Measurements from ENCODE around the gene NPTX1. TPM values are rescaled to one million over a fixed set of nuclear protein-coding genes. Genes with fewer than 3 reads are reported as not detected.

The NPTX1 gene
- total and polyA plus RNA-seq, 9 of the 15 experiments (the other 6 are each of a cell fraction or from before 2014, with no cell fraction given), result 0.04 TPM; not detected in 8

- Histone ChIP-seq H3K4me1 (replicated peaks in 1 of 2; ENCODE audit: control insufficient read depth in 2 of 2, insufficient read depth in 2 of 2, low read length in 2 of 2) (peaks cover 36 to 60% of the 10 kb centered on the region in 2 experiments), H3K27ac (ENCODE audit: extremely low read depth, low read depth, low read length) (peak overlapping the region; percentile 90), H3K9me3 (replicated peaks; ENCODE audit: control insufficient read depth, insufficient read depth, low read depth, low read length) (no peaks in the 10 kb centered on the region), H3K9ac (ENCODE audit: insufficient read depth in 1 of 2, low read depth in 2 of 2, low read length in 2 of 2) (peak overlapping the region; percentile 97 to 100), H3K9me1 (ENCODE audit: control insufficient read depth, insufficient read depth, low read length) (no peaks in the 10 kb centered on the region), H3K36me3 (ENCODE audit: control insufficient read depth, insufficient read depth, low read length) (no peaks in the 10 kb centered on the region), H3K4me2 (ENCODE audit: insufficient read depth, low read length) (peak overlapping the region; percentile 91), H3K79me2 (ENCODE audit: control insufficient read depth, insufficient read depth, low read length) (peaks cover 3% of the 10 kb centered on the region; the same call in 2 of the 3 replicates), H3K27me3 (ENCODE audit: control insufficient read depth in 2 of 2, insufficient read depth in 2 of 2, low read length in 2 of 2) (peaks cover 0 to 31% of the 10 kb centered on the region in 2 experiments; a peak in 2 of 5 replicates), H4K20me1 (replicated peaks; ENCODE audit: control insufficient read depth, insufficient read depth, low read length) (no peaks in the 10 kb centered on the region; the same call in 1 of the 2 replicates), H2AFZ (ENCODE audit: low read depth, low read length) (peak overlapping the region; percentile 90), H3K4me3 (peak overlapping the region; percentile 72)
- WGBS (ENCODE audit: insufficient coverage, low coverage, missing lambda C conversion rate), result 0% methylated on average over 34 of the region's 88 CpGs
- intact Hi-C loops (cut with micrococcal nuclease), result no loop called here
- POLR2A ChIA-PET, result interaction anchor here (0.5 to 1.3 kb wide), 26 partner anchors 8 to 569 kb away, joined by 3 to 10 read pairs (median 3); partner anchors contain the start of gene CHMP6
- CTCF ChIA-PET (ENCODE audit: low intra/inter-chr PET ratio), result interaction anchor here (0.7 kb wide), 1 partner anchor 372 kb away, joined by 3 read pairs; no protein-coding TSS in a partner anchor
- peak; percentile 96 for ATAC-seq
- peak; percentile 92 for FAIRE-seq
- no TSS peak for BruUV-seq (replicated peaks)
- peak; percentile 94 to 97 (median 96) for DNase-seq (ENCODE audit: extremely low read depth in 1 of 4, low spot score in 3 of 4)
- in situ Hi-C loops (cut with MboI), result no loop called here
- TF ChIP-seq, protein P1, sequence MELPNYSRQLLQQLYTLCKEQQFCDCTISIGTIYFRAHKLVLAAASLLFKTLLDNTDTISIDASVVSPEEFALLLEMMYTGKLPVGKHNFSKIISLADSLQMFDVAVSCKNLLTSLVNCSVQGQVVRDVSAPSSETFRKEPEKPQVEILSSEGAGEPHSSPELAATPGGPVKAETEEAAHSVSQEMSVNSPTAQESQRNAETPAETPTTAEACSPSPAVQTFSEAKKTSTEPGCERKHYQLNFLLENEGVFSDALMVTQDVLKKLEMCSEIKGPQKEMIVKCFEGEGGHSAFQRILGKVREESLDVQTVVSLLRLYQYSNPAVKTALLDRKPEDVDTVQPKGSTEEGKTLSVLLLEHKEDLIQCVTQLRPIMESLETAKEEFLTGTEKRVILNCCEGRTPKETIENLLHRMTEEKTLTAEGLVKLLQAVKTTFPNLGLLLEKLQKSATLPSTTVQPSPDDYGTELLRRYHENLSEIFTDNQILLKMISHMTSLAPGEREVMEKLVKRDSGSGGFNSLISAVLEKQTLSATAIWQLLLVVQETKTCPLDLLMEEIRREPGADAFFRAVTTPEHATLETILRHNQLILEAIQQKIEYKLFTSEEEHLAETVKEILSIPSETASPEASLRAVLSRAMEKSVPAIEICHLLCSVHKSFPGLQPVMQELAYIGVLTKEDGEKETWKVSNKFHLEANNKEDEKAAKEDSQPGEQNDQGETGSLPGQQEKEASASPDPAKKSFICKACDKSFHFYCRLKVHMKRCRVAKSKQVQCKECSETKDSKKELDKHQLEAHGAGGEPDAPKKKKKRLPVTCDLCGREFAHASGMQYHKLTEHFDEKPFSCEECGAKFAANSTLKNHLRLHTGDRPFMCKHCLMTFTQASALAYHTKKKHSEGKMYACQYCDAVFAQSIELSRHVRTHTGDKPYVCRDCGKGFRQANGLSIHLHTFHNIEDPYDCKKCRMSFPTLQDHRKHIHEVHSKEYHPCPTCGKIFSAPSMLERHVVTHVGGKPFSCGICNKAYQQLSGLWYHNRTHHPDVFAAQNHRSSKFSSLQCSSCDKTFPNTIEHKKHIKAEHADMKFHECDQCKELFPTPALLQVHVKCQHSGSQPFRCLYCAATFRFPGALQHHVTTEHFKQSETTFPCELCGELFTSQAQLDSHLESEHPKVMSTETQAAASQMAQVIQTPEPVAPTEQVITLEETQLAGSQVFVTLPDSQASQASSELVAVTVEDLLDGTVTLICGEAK (IDR thresholded peaks at IDR 0.05), result peak; percentile 92
- TF ChIP-seq, protein P1 (CRISPR knock-in tag; IDR thresholded peaks at IDR 0.05), result no peak
- TF ChIP-seq, protein P2, sequence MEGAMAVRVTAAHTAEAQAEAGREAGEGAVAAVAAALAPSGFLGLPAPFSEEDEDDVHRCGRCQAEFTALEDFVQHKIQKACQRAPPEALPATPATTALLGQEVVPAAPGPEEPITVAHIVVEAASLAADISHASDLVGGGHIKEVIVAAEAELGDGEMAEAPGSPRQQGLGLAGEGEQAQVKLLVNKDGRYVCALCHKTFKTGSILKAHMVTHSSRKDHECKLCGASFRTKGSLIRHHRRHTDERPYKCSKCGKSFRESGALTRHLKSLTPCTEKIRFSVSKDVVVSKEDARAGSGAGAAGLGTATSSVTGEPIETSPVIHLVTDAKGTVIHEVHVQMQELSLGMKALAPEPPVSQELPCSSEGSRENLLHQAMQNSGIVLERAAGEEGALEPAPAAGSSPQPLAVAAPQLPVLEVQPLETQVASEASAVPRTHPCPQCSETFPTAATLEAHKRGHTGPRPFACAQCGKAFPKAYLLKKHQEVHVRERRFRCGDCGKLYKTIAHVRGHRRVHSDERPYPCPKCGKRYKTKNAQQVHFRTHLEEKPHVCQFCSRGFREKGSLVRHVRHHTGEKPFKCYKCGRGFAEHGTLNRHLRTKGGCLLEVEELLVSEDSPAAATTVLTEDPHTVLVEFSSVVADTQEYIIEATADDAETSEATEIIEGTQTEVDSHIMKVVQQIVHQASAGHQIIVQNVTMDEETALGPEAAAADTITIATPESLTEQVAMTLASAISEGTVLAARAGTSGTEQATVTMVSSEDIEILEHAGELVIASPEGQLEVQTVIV (CRISPR knock-in tag; IDR thresholded peaks at IDR 0.05; ENCODE audit: borderline replicate concordance), result no peak
- TF ChIP-seq, protein P3, sequence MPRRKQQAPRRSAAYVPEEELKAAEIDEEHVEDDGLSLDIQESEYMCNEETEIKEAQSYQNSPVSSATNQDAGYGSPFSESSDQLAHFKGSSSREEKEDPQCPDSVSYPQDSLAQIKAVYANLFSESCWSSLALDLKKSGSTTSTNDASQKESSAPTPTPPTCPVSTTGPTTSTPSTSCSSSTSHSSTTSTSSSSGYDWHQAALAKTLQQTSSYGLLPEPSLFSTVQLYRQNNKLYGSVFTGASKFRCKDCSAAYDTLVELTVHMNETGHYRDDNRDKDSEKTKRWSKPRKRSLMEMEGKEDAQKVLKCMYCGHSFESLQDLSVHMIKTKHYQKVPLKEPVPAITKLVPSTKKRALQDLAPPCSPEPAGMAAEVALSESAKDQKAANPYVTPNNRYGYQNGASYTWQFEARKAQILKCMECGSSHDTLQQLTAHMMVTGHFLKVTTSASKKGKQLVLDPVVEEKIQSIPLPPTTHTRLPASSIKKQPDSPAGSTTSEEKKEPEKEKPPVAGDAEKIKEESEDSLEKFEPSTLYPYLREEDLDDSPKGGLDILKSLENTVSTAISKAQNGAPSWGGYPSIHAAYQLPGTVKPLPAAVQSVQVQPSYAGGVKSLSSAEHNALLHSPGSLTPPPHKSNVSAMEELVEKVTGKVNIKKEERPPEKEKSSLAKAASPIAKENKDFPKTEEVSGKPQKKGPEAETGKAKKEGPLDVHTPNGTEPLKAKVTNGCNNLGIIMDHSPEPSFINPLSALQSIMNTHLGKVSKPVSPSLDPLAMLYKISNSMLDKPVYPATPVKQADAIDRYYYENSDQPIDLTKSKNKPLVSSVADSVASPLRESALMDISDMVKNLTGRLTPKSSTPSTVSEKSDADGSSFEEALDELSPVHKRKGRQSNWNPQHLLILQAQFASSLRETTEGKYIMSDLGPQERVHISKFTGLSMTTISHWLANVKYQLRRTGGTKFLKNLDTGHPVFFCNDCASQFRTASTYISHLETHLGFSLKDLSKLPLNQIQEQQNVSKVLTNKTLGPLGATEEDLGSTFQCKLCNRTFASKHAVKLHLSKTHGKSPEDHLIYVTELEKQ (CRISPR knock-in tag; IDR thresholded peaks at IDR 0.05), result no peak
Measured at GRCh38 chr17:80454557-80455335, 21.7 kb downstream of the NPTX1 start.
